Measurements from ENCODE around the gene C2CD5.

GRCh38 chr12:22406627-22407026 lies 137.7 kb downstream of the C2CD5 start:
- TF ChIP-seq CTCF (IDR thresholded peaks at IDR 0.05 in 8 of 11, conservative IDR thresholded peaks at IDR 0.05 in 3 of 11) (no peak), POLR2AphosphoS5 (IDR thresholded peaks at IDR 0.05) (no peak)

Measured in spleen (tissue), 7 donors.